Pulmonary artery endothelial cell (primary cell): Measurements from ENCODE around the gene PRRT4. TPM values are rescaled to one million over a fixed set of nuclear protein-coding genes. Genes with fewer than 3 reads are reported as not detected.

Source experiments
- DNase-seq: peaks from one replicate; pipeline ENCODE4 v3.0.0-alpha.2; 2011; ENCODE audit warnings: low read depth, low spot score
- total RNA-seq: library from RNA; depleted of rRNA; stranded (reverse); fragments of >200 nt; gene quantifications from 2 replicates; pipeline ENCODE4 v1.2.3, GENCODE V29; 2014

Gene PRRT4
- total RNA-seq, 1 donor from 2014 or later, result not detected

GRCh38 chr7:128395748-128396147, 34.3 kb upstream of the PRRT4 start:
- no peak for DNase-seq

- no peak for DNase-seq
These were observed 33.5 kb upstream of the PRRT4 start for GRCh38 chr7:128394904-128395496.

- no peak for DNase-seq
These were observed 32.2 kb upstream of the PRRT4 start for GRCh38 chr7:128393526-128394330.

- no peak for DNase-seq
These were observed 31.2 kb upstream of the PRRT4 start for GRCh38 chr7:128392446-128393327.

GRCh38 chr7:128391805-128392204, 30.3 kb upstream of the PRRT4 start:
- no peak for DNase-seq

- no peak for DNase-seq
These were observed 29.5 kb upstream of the PRRT4 start for GRCh38 chr7:128390871-128391565.

- DNase-seq, result no peak
These were observed 28.3 kb upstream of the PRRT4 start for GRCh38 chr7:128389618-128390329.

GRCh38 chr7:128389085-128389617, 27.7 kb upstream of the PRRT4 start:
- DNase-seq, result no peak

- DNase-seq, result no peak
These were observed 26.6 kb upstream of the PRRT4 start for GRCh38 chr7:128388145-128388485.

- no peak for DNase-seq
These were observed 26.0 kb upstream of the PRRT4 start for GRCh38 chr7:128387216-128388144.

GRCh38 chr7:128385988-128386925, 24.8 kb upstream of the PRRT4 start:
- DNase-seq, result no peak

- DNase-seq, result no peak
These were observed 23.2 kb upstream of the PRRT4 start for GRCh38 chr7:128384726-128385125.

GRCh38 chr7:128383776-128384175, 22.3 kb upstream of the PRRT4 start:
- no peak for DNase-seq

- no peak for DNase-seq
These were observed 19.8 kb upstream of the PRRT4 start for GRCh38 chr7:128381161-128381821.

- no peak for DNase-seq
These were observed 19.1 kb upstream of the PRRT4 start for GRCh38 chr7:128380483-128381106.

- DNase-seq, result no peak
These were observed 18.5 kb upstream of the PRRT4 start for GRCh38 chr7:128379900-128380479.

GRCh38 chr7:128378637-128379036, 17.1 kb upstream of the PRRT4 start:
- no peak for DNase-seq
